ENCODE results near the gene SAFB2. TPM values are rescaled to one million over a fixed set of nuclear protein-coding genes. Genes with fewer than 3 reads are reported as not detected.

The SAFB2 gene
- polyA plus RNA-seq, 2 of the 4 experiments (the other 2 are of a cell fraction): 33.2 to 51.2 TPM

DNA sequence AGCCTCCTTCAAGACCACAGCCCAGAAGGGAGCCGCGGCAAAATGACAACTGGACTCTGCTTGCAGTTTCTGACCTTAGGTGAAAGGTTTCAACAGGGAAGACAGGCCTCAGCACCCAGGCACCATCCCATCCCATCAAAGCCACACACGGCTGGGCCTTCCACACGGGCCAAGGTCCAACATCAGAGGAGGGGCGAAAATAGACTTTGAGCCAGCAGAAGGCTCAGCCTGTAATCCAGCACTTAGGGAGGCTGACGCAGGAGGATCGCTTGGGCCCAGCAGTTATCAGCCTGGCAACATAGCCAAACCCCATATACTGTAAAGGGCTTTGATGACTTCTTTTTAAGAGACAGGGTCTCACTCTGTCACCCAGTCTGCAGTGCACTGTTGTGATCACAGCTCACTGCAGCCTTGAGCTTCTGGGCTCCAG is 28.0 kb downstream of the SAFB2 start:
- ChIA-PET CTCF (interaction anchor here (1.0 kb wide), 1 partner anchor 10 kb away, joined by 3 read pairs; no protein-coding TSS in a partner anchor), POLR2A (no interaction called here)
- Histone ChIP-seq H3K9me3 (no peaks in the 10 kb centered on the region), H3K27ac (no peak overlapping the region), H3K4me1 (no peaks in the 10 kb centered on the region), H3K4me2 (no peak overlapping the region), H3K4me3 (no peak overlapping the region)
- 95% methylated on average over 7 of the region's 7 CpGs for WGBS (ENCODE audit: missing lambda C conversion rate)
- no peak for ATAC-seq
- FAIRE-seq: no peak
- TF ChIP-seq KDM5A (IDR thresholded peaks at IDR 0.05) (no peak), JUN (IDR thresholded peaks at IDR 0.05) (no peak), RFX5 (IDR thresholded peaks at IDR 0.05) (no peak), HOXA7 (CRISPR knock-in tag; IDR thresholded peaks at IDR 0.05) (no peak), TP53 (CRISPR knock-in tag; IDR thresholded peaks at IDR 0.05) (no peak), ESRRA (IDR thresholded peaks at IDR 0.05; ENCODE audit: borderline replicate concordance, low read length) (no peak)
- TF ChIP-seq, protein P1, sequence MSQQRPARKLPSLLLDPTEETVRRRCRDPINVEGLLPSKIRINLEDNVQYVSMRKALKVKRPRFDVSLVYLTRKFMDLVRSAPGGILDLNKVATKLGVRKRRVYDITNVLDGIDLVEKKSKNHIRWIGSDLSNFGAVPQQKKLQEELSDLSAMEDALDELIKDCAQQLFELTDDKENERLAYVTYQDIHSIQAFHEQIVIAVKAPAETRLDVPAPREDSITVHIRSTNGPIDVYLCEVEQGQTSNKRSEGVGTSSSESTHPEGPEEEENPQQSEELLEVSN (IDR thresholded peaks at IDR 0.05; ENCODE audit: borderline replicate concordance, low read depth): no peak
- DNase-seq (ENCODE audit: low read depth in 1 of 2, low spot score in 1 of 2): no peak

DNA sequence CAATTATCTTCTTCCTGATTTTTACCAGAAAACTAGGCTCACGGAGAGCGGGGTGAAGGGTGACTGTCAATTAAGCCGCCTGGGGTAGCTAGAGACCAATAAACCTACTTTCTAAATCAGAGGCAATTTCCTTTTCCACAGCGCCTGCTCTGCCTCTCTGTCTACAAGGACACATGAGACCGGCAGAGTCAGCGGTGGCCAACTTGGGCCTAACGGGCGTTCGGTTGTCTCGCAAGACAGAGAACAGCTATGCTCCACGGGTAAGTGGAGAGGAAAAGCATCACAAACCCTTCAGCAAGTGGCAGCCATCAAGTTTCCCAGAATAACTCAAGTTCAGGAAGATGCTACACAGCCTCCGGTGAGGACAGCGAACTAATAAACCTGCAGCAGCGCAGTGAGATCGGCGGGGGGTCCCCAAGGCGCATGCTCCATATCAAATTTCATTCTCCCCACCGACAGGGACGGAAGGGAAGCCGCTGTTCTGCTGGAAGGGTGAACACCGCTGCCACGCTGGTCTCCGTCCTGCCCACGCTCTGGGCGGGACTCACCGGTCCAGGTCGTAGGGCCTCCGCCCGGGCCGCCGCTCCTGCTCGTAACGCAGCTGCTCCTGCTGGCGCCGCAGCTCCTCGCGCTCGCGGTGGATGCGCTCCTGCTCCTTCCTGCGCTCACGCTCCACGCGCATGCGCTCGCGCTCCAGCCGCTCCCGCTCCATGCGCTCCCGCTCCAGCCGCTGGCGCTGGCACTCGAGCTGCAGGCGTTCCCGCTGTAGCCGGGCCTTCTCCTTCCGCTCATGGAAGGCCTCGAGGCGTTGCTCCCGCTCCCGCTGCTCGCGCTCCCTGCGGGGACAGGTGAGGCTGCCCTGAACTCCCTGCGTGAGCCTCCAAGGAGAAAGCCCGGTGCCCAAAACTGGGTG is 29.0 kb downstream of the SAFB2 start:
- ChIA-PET POLR2A (no interaction called here), CTCF (interaction anchor here (1.4 kb wide), 1 partner anchor 16 kb away, joined by 3 read pairs; no protein-coding TSS in a partner anchor)
- WGBS (ENCODE audit: missing lambda C conversion rate): 97% methylated on average over 67 of the region's 67 CpGs
- H3K27ac ChIP-seq: no peak overlapping the region
- H3K9me3 ChIP-seq: no peaks in the 10 kb centered on the region
- no peak overlapping the region for H3K4me2 ChIP-seq
- no peak for TF ChIP-seq HOXA7 (CRISPR knock-in tag; IDR thresholded peaks at IDR 0.05)
- no peak for TF ChIP-seq BHLHE40 (IDR thresholded peaks at IDR 0.05; ENCODE audit: low read depth, low read length)
- TF ChIP-seq, protein P2, sequence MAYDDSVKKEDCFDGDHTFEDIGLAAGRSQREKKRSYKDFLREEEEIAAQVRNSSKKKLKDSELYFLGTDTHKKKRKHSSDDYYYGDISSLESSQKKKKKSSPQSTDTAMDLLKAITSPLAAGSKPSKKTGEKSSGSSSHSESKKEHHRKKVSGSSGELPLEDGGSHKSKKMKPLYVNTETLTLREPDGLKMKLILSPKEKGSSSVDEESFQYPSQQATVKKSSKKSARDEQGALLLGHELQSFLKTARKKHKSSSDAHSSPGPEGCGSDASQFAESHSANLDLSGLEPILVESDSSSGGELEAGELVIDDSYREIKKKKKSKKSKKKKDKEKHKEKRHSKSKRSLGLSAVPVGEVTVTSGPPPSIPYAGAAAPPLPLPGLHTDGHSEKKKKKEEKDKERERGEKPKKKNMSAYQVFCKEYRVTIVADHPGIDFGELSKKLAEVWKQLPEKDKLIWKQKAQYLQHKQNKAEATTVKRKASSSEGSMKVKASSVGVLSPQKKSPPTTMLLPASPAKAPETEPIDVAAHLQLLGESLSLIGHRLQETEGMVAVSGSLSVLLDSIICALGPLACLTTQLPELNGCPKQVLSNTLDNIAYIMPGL (CRISPR knock-in tag; IDR thresholded peaks at IDR 0.05; ENCODE audit: borderline replicate concordance): no peak
- ATAC-seq (no peak), FAIRE-seq (no peak), DNase-seq (ENCODE audit: low read depth in 1 of 2, low spot score in 1 of 2) (no peak)
- no peaks in the 10 kb centered on the region for H3K4me1 ChIP-seq
- H3K4me3 ChIP-seq: no peak overlapping the region

- ChIA-PET POLR2A (no interaction called here), CTCF (interaction anchor here (1.0 to 1.4 kb wide), 2 partner anchors 14 to 16 kb away, joined by 3 read pairs; no protein-coding TSS in a partner anchor)
- DNase-seq (ENCODE audit: low read depth in 1 of 2, low spot score in 1 of 2) (no peak), ATAC-seq (no peak), FAIRE-seq (no peak)
- H3K9me3 ChIP-seq: no peaks in the 10 kb centered on the region
- TF ChIP-seq NPAS2 (CRISPR knock-in tag; IDR thresholded peaks at IDR 0.05; ENCODE audit: borderline replicate concordance): no peak
- TF ChIP-seq HES2 (IDR thresholded peaks at IDR 0.05): no peak
- no peak for TF ChIP-seq HOXB5 (CRISPR knock-in tag; IDR thresholded peaks at IDR 0.05)
- TF ChIP-seq ESRRA (IDR thresholded peaks at IDR 0.05; ENCODE audit: borderline replicate concordance, low read length): no peak
- TF ChIP-seq ATOH8 (CRISPR knock-in tag; IDR thresholded peaks at IDR 0.05; ENCODE audit: low read depth): no peak
- TF ChIP-seq REST (IDR thresholded peaks at IDR 0.05): no peak
- TF ChIP-seq ELK1 (IDR thresholded peaks at IDR 0.05; ENCODE audit: low read depth, low read length): no peak
- TF ChIP-seq GATA3 (IDR thresholded peaks at IDR 0.05; ENCODE audit: borderline replicate concordance): no peak
- no peak for TF ChIP-seq EP300 (IDR thresholded peaks at IDR 0.05)
- no peak for TF ChIP-seq NFE2L2 (conservative IDR thresholded peaks at IDR 0.05; ENCODE audit: low read length)
- WGBS (ENCODE audit: missing lambda C conversion rate): 91% methylated on average over 20 of the region's 24 CpGs
- no peaks in the 10 kb centered on the region for H3K4me1 ChIP-seq
- no peak overlapping the region for H3K4me2 ChIP-seq
- no peak overlapping the region for H3K27ac ChIP-seq
- H3K4me3 ChIP-seq: no peak overlapping the region
These were observed 29.8 kb downstream of the SAFB2 start for GRCh38 chr19:5592531-5593342.

Measured in A549 (cell line).